ENCODE data around the gene CRTC3. TPM values are rescaled to one million over a fixed set of nuclear protein-coding genes. Genes with fewer than 3 reads are reported as not detected.
"Not testable (repeated sequence)": the region's sequence is repeated elsewhere in the genome, so short reads cannot be mapped to it uniquely, and the experiment has no call there.

CRTC3 gene
- total RNA-seq, 1 donor from 2014 or later: 49.0 TPM

DNA sequence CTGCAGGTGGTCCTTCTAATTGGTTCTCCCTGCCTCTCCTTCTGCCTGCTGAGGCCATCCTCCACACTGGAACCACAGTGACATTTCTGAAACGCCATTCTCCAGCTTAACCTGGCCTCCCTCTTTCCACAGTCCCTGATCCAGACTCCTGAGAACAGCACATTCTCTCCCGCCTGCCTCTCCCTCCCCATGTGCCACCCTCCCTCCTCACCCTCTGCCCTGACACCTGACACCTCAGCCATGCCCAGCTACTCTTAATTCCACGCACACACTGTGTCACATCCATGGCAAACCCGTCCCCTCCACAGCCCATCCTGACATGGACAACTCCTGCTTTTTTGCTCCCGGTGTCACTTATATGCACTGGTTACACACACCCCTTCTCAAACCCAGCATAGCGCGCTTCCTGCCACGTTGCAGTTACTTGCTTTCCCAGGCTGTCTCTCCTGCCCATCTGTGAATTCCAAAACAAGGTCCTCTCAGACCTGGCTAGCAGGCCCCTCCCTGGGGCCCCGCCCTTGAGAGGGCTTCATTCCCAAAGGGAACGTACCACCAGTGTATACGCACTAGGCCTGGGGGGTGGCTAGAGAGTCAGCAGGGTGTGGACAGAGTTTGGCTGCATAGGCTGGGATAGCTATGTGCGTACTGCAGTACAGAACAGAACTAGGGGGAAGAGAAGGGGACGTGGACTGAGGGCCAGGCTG is 94.7 kb downstream of the CRTC3 start:
- ATAC-seq (peak; percentile 17), DNase-seq (no peak)
- intact Hi-C loops (cut with DNase I): no loop called here
- Histone ChIP-seq H3K27me3 (no peaks in the 10 kb centered on the region), H3K36me3 (peaks cover 87% of the 10 kb centered on the region), H3K27ac (no peak overlapping the region), H3K4me1 (peaks cover 11% of the 10 kb centered on the region), H3K4me3 (no peak overlapping the region), H3K9me3 (no peaks in the 10 kb centered on the region)
- TF ChIP-seq, protein P1, sequence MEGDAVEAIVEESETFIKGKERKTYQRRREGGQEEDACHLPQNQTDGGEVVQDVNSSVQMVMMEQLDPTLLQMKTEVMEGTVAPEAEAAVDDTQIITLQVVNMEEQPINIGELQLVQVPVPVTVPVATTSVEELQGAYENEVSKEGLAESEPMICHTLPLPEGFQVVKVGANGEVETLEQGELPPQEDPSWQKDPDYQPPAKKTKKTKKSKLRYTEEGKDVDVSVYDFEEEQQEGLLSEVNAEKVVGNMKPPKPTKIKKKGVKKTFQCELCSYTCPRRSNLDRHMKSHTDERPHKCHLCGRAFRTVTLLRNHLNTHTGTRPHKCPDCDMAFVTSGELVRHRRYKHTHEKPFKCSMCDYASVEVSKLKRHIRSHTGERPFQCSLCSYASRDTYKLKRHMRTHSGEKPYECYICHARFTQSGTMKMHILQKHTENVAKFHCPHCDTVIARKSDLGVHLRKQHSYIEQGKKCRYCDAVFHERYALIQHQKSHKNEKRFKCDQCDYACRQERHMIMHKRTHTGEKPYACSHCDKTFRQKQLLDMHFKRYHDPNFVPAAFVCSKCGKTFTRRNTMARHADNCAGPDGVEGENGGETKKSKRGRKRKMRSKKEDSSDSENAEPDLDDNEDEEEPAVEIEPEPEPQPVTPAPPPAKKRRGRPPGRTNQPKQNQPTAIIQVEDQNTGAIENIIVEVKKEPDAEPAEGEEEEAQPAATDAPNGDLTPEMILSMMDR (IDR thresholded peaks at IDR 0.05): no peak

- intact Hi-C loops (cut with DNase I): no loop called here
Measured at GRCh38 chr15:90625037-90625436, 95.3 kb downstream of the CRTC3 start.

GRCh38 chr15:90629217-90629616 is 99.5 kb downstream of the CRTC3 start:
- no peak for ATAC-seq

More at GRCh38 chr15:90625037-90625436, 95.3 kb downstream of the CRTC3 start:
- H3K27me3 ChIP-seq: no peaks in the 10 kb centered on the region
- no peak overlapping the region for H3K27ac ChIP-seq
- no peak for DNase-seq
- H3K9me3 ChIP-seq: no peaks in the 10 kb centered on the region
- H3K4me3 ChIP-seq: no peak overlapping the region
- ATAC-seq: no peak
- peaks cover 8% of the 10 kb centered on the region for H3K4me1 ChIP-seq
- TF ChIP-seq, protein P1 (IDR thresholded peaks at IDR 0.05): no peak
- H3K36me3 ChIP-seq: peaks cover 87% of the 10 kb centered on the region

GRCh38 chr15:90633360-90633759 is 103.6 kb downstream of the CRTC3 start:
- DNase-seq: no peak
- H3K9me3 ChIP-seq: no peaks in the 10 kb centered on the region
- no peak overlapping the region for H3K27ac ChIP-seq
- no peak overlapping the region for H3K4me3 ChIP-seq
- H3K27me3 ChIP-seq: no peaks in the 10 kb centered on the region
- H3K4me1 ChIP-seq: no peaks in the 10 kb centered on the region
- intact Hi-C loops (cut with DNase I): no loop called here
- peaks cover 73% of the 10 kb centered on the region for H3K36me3 ChIP-seq
- TF ChIP-seq, protein P1 (IDR thresholded peaks at IDR 0.05): no peak
- no peak for ATAC-seq

More at GRCh38 chr15:90629217-90629616, 99.5 kb downstream of the CRTC3 start:
- peaks cover 92% of the 10 kb centered on the region for H3K36me3 ChIP-seq
- intact Hi-C loops (cut with DNase I): no loop called here
- H3K4me1 ChIP-seq: no peaks in the 10 kb centered on the region
- no peak overlapping the region for H3K27ac ChIP-seq
- no peak overlapping the region for H3K4me3 ChIP-seq
- H3K27me3 ChIP-seq: no peaks in the 10 kb centered on the region
- no peaks in the 10 kb centered on the region for H3K9me3 ChIP-seq
- TF ChIP-seq, protein P1 (IDR thresholded peaks at IDR 0.05): no peak
- DNase-seq: peak; percentile 16

DNA sequence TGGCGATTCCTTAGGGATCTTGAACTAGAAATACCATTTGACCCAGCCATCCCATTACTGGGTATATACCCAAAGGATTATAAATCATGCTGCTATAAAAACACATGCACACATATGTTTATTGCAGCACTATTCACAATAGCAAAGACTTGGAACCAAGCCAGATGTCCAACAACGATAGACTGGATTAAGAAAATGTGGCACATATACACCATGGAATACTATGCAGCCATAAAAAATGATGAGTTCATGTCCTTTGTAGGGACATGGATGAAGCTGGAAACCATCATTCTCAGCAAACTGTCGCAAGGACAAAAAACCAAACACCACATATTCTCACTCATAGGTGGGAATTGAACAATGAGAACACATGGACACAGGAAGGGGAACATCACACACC is 107.3 kb downstream of the CRTC3 start:
- H3K27me3 ChIP-seq; intact Hi-C loops (cut with DNase I); ATAC-seq; H3K4me1 ChIP-seq; H3K4me3 ChIP-seq; H3K9me3 ChIP-seq; DNase-seq; H3K27ac ChIP-seq: not testable (repeated sequence)
- H3K36me3 ChIP-seq: peaks cover 77% of the 10 kb centered on the region

- DNase-seq (no peak), ATAC-seq (no peak)
- no peaks in the 10 kb centered on the region for H3K27me3 ChIP-seq
- no peaks in the 10 kb centered on the region for H3K4me1 ChIP-seq
- peaks cover 77% of the 10 kb centered on the region for H3K36me3 ChIP-seq
- intact Hi-C loops (cut with DNase I): no loop called here
- no peak overlapping the region for H3K4me3 ChIP-seq
- H3K9me3 ChIP-seq: no peaks in the 10 kb centered on the region
- no peak overlapping the region for H3K27ac ChIP-seq
- TF ChIP-seq, protein P1 (IDR thresholded peaks at IDR 0.05): no peak
Measured at GRCh38 chr15:90637693-90638092, 108.0 kb downstream of the CRTC3 start.
